ENCODE measurements around the gene CLTA.
"Not testable (repeated sequence)": the region's sequence is repeated elsewhere in the genome, so short reads cannot be mapped to it uniquely, and the experiment has no call there.

The CLTA gene

GRCh38 chr9:36158917-36159316 lies 31.8 kb upstream of the CLTA start:
- DNase-seq, result no peak

- not testable (repeated sequence) for DNase-seq
These were observed 31.2 kb upstream of the CLTA start for GRCh38 chr9:36159509-36159908.

- not testable (repeated sequence) for DNase-seq
These were observed 30.6 kb upstream of the CLTA start for GRCh38 chr9:36160126-36160525.

GRCh38 chr9:36161187-36161586 lies 29.5 kb upstream of the CLTA start:
- DNase-seq, result no peak

- DNase-seq, result no peak
These were observed 28.4 kb upstream of the CLTA start for GRCh38 chr9:36162211-36162738.

- no peak for DNase-seq
These were observed 27.5 kb upstream of the CLTA start for GRCh38 chr9:36163049-36163785.

- DNase-seq, result no peak
These were observed 26.9 kb upstream of the CLTA start for GRCh38 chr9:36163786-36164170.

- DNase-seq, result no peak
These were observed 26.3 kb upstream of the CLTA start for GRCh38 chr9:36164372-36164771.

GRCh38 chr9:36164989-36165388 lies 25.7 kb upstream of the CLTA start:
- no peak for DNase-seq

GRCh38 chr9:36165826-36166167 lies 24.9 kb upstream of the CLTA start:
- DNase-seq, result no peak

- peak; percentile 82 for DNase-seq
These were observed 24.4 kb upstream of the CLTA start for GRCh38 chr9:36166168-36166927.

GRCh38 chr9:36169166-36169565 lies 21.6 kb upstream of the CLTA start, which contains the start of gene CCIN:
Gene CCIN (plus strand): TSS chr9:36169388. CDS start chr9:36169503, 115 bp downstream.
- DNase-seq, result no peak

- no peak for DNase-seq
These were observed 21.0 kb upstream of the CLTA start for GRCh38 chr9:36169708-36170107.

- DNase-seq, result no peak
These were observed 20.2 kb upstream of the CLTA start for GRCh38 chr9:36170531-36170930.

- DNase-seq, result no peak
These were observed 16.9 kb upstream of the CLTA start for GRCh38 chr9:36173861-36174260.

- no peak for DNase-seq
These were observed 16.4 kb upstream of the CLTA start for GRCh38 chr9:36174271-36174670.

GRCh38 chr9:36174731-36175130 lies 16.0 kb upstream of the CLTA start:
- no peak for DNase-seq

GRCh38 chr9:36175209-36175608 lies 15.5 kb upstream of the CLTA start:
- not testable (repeated sequence) for DNase-seq

- DNase-seq, result not testable (repeated sequence)
These were observed 14.2 kb upstream of the CLTA start for GRCh38 chr9:36176496-36176895.

- no peak for DNase-seq
These were observed 13.2 kb upstream of the CLTA start for GRCh38 chr9:36177571-36177970.

GRCh38 chr9:36180243-36180642 lies 10.5 kb upstream of the CLTA start:
- not testable (repeated sequence) for DNase-seq

- no peak for DNase-seq
These were observed 3.3 kb upstream of the CLTA start for GRCh38 chr9:36187414-36187813.

GRCh38 chr9:36188212-36188611 lies 2.5 kb upstream of the CLTA start:
- DNase-seq, result no peak

- no peak for DNase-seq
These were observed 745 bp upstream of the CLTA start for GRCh38 chr9:36189976-36190375.
